Smooth muscle cell (in vitro differentiated cells): ENCODE data around the gene CRTAC1. TPM values are rescaled to one million over a fixed set of nuclear protein-coding genes. Genes with fewer than 3 reads are reported as not detected.

Experiments used
- DNase-seq: peaks from one replicate; lab custom pipeline; 2025; ENCODE audit not compliant: unreplicated experiment; lab: John Stamatoyannopoulos, UW
- H2AFZ ChIP-seq: fragments of 200-600 bp; sonication (generic); 2 replicates; pipeline ENCODE4 v1.6.0; 2016; ENCODE audit warnings: antibody characterized with exemption, low read depth, mild to moderate bottlenecking
- H3F3A ChIP-seq: fragments of 200-600 bp; sonication (generic); 2 replicates; pipeline ENCODE4 v1.6.0; 2017; ENCODE audit warnings: antibody characterized with exemption, low read depth
- H3K27ac ChIP-seq: fragments of 200-600 bp; sonication (generic); 2 replicates; pipeline ENCODE4 v1.5.1; 2016; ENCODE audit warnings: low read depth, mild to moderate bottlenecking
- H3K27me3 ChIP-seq: fragments of 200-600 bp; sonication (generic); 2 replicates; pipeline ENCODE4 v1.6.1; 2016; ENCODE audit warnings: low read depth, mild to moderate bottlenecking
- H3K36me3 ChIP-seq: fragments of 200-600 bp; sonication (generic); 2 replicates; pipeline ENCODE4 v1.5.1; 2016; ENCODE audit warnings: low read depth
- H3K4me1 ChIP-seq: fragments of 200-600 bp; sonication (generic); 2 replicates; pipeline ENCODE4 v1.5.1; 2016; ENCODE audit warnings: low read depth
- H3K4me2 ChIP-seq: fragments of 200-600 bp; sonication (generic); 2 replicates; pipeline ENCODE4 v1.6.0; 2016; ENCODE audit warnings: mild to moderate bottlenecking
- H3K4me3 ChIP-seq: fragments of 200-600 bp; sonication (generic); 2 replicates; pipeline ENCODE4 v1.5.1; 2016; ENCODE audit warnings: mild to moderate bottlenecking
- H3K79me2 ChIP-seq: fragments of 200-600 bp; sonication (generic); 2 replicates; pipeline ENCODE4 v1.6.0; 2016; ENCODE audit warnings: low read depth, mild to moderate bottlenecking
- H3K9ac ChIP-seq: fragments of 200-600 bp; sonication (generic); 2 replicates; pipeline ENCODE4 v1.6.0; 2016; ENCODE audit warnings: low read depth
- H3K9me3 ChIP-seq: fragments of 200-600 bp; sonication (generic); replicated peaks from 2 replicates; pipeline ENCODE4 v1.5.1; 2016; ENCODE audit warnings: low read depth
- H4K20me1 ChIP-seq: fragments of 200-600 bp; sonication (generic); 2 replicates; pipeline ENCODE4 v1.6.0; 2016; ENCODE audit warnings: low read depth
- WGBS: methylation state at CpG from one replicate; pipeline ENCODE4 v1.1.7; 2016; ENCODE audit warnings: low lambda C conversion rate; 5-methylcytosine and 5-hydroxymethylcytosine counted together
- polyA plus RNA-seq: library from polyadenylated mRNA; unstranded; fragments of >200 nt; fragmentation: Nextera tagmentation; extraction: Ambion mirVana; gene quantifications from 2 replicates; pipeline ENCODE4 v1.2.1, GENCODE V29; 2016
- total RNA-seq: library from RNA; depleted of rRNA; stranded (reverse); fragments of >200 nt; gene quantifications from 2 replicates; pipeline ENCODE4 v1.2.3, GENCODE V29; 2014
- TF ChIP-seq, protein P1 (sequence below): fragments of 200-600 bp; sonication (generic); IDR thresholded peaks from 2 replicates; pipeline ENCODE4 v1.5.1; 2017; ENCODE audit warnings: borderline replicate concordance, mild to moderate bottlenecking, antibody characterized with exemption; ENCODE audit not compliant: insufficient read depth, poor library complexity, severe bottlenecking

CRTAC1 gene
- total and polyA plus RNA-seq, 2 experiments from 2014 or later = 0.31 to 0.65 TPM

DNA sequence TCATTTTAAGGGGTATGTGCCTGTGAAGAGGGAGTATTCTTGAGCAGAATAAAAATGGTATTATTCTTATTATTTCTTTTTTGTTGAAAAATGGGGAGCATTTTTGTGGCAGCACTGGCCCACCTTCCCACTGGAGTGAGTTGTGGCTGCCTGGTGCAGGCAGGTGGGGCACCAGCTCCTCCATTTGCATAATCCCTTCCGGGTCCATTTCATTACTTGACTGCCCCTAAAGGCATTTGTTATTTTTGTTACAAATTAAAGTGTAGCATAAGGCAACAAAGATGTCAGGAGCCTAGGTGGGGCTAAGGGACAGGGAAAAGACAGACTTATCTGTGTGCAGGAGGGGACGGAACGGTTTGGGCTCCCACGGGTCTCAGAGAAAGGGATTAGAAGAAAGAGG lies 154.0 kb downstream of the CRTAC1 start:
- Histone ChIP-seq H3K36me3 (no peaks in the 10 kb centered on the region), H3F3A (no peaks in the 10 kb centered on the region), H4K20me1 (no peaks in the 10 kb centered on the region), H3K27ac (no peak overlapping the region), H3K4me3 (no peak overlapping the region), H3K4me1 (no peaks in the 10 kb centered on the region), H3K79me2 (no peaks in the 10 kb centered on the region), H3K27me3 (peaks cover 34% of the 10 kb centered on the region), H3K4me2 (no peak overlapping the region), H3K9ac (no peak overlapping the region), H2AFZ (no peak overlapping the region), H3K9me3 (no peaks in the 10 kb centered on the region)
- 61% methylated on average over 4 of the region's 4 CpGs for WGBS
- no peak for DNase-seq
- TF ChIP-seq, protein P1, sequence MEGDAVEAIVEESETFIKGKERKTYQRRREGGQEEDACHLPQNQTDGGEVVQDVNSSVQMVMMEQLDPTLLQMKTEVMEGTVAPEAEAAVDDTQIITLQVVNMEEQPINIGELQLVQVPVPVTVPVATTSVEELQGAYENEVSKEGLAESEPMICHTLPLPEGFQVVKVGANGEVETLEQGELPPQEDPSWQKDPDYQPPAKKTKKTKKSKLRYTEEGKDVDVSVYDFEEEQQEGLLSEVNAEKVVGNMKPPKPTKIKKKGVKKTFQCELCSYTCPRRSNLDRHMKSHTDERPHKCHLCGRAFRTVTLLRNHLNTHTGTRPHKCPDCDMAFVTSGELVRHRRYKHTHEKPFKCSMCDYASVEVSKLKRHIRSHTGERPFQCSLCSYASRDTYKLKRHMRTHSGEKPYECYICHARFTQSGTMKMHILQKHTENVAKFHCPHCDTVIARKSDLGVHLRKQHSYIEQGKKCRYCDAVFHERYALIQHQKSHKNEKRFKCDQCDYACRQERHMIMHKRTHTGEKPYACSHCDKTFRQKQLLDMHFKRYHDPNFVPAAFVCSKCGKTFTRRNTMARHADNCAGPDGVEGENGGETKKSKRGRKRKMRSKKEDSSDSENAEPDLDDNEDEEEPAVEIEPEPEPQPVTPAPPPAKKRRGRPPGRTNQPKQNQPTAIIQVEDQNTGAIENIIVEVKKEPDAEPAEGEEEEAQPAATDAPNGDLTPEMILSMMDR = no peak

GRCh38 chr10:97875391-97875790 lies 155.0 kb downstream of the CRTAC1 start:
- Histone ChIP-seq H3K4me1 (no peaks in the 10 kb centered on the region), H2AFZ (no peak overlapping the region), H3K4me3 (no peak overlapping the region), H3K9me3 (no peaks in the 10 kb centered on the region), H3K36me3 (no peaks in the 10 kb centered on the region), H3F3A (no peaks in the 10 kb centered on the region), H3K9ac (no peak overlapping the region), H3K27me3 (peaks cover 44% of the 10 kb centered on the region), H3K79me2 (no peaks in the 10 kb centered on the region), H3K4me2 (no peak overlapping the region), H3K27ac (no peak overlapping the region), H4K20me1 (no peaks in the 10 kb centered on the region)
- no peak for DNase-seq
- TF ChIP-seq, protein P1 = no peak
- 90% methylated on average over 7 of the region's 7 CpGs for WGBS

DNA sequence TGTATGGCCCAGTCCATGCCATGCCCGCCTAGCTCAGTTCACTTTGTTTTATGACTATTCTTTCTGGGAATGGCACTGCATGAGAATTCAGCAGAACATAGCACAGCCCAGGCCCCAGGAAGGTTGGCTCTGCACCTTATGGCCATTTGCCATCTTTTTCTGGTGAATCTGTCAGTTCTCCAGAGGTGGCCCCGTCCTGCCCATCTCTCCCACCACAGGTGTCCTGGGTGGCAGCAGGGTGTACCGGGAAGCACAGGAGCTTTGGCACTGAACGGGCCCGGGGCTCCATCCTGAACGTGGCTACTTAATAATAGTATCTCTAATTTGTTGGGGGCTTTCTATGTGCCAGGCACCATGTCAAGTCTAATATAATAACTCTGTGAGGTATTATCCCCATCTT lies 156.1 kb downstream of the CRTAC1 start:
- Histone ChIP-seq H3K4me2 (no peak overlapping the region), H3K27ac (no peak overlapping the region), H3K79me2 (no peaks in the 10 kb centered on the region), H3K4me1 (no peaks in the 10 kb centered on the region), H3K36me3 (no peaks in the 10 kb centered on the region), H4K20me1 (no peaks in the 10 kb centered on the region), H3F3A (no peaks in the 10 kb centered on the region), H2AFZ (no peak overlapping the region), H3K27me3 (peaks cover 52% of the 10 kb centered on the region), H3K4me3 (no peak overlapping the region), H3K9ac (no peak overlapping the region), H3K9me3 (no peaks in the 10 kb centered on the region)
- 77% methylated on average over 6 of the region's 6 CpGs for WGBS
- TF ChIP-seq, protein P1 = no peak
- DNase-seq = no peak

GRCh38 chr10:97873569-97873968 lies 156.9 kb downstream of the CRTAC1 start:
- H3K27ac ChIP-seq = no peak overlapping the region
- no peak overlapping the region for H3K9ac ChIP-seq
- H3K4me2 ChIP-seq = no peak overlapping the region
- H2AFZ ChIP-seq = no peak overlapping the region
- no peaks in the 10 kb centered on the region for H3K36me3 ChIP-seq
- TF ChIP-seq, protein P1 = no peak
- no peaks in the 10 kb centered on the region for H3K79me2 ChIP-seq
- no peaks in the 10 kb centered on the region for H4K20me1 ChIP-seq
- WGBS = 82% methylated on average over 6 of the region's 6 CpGs
- H3K4me1 ChIP-seq = no peaks in the 10 kb centered on the region
- no peaks in the 10 kb centered on the region for H3F3A ChIP-seq
- H3K4me3 ChIP-seq = no peak overlapping the region
- no peak for DNase-seq
- H3K9me3 ChIP-seq = no peaks in the 10 kb centered on the region
- peaks cover 52% of the 10 kb centered on the region for H3K27me3 ChIP-seq
